OCI-LY1 (cell line): ENCODE data around the gene ESPNL.

ENCODE experiments used
- H2AFZ ChIP-seq: fragments of 200-600 bp; sonication (generic), shearing (Covaris generic); 2 replicates; pipeline ENCODE4 v1.6.0; 2014; ENCODE audit warnings: antibody characterized with exemption, mild to moderate bottlenecking, low read length
- H3F3A ChIP-seq: fragments of 200-600 bp; sonication (generic), shearing (Covaris generic); 2 replicates; pipeline ENCODE4 v1.6.0; 2014; ENCODE audit warnings: mild to moderate bottlenecking, antibody characterized with exemption, low read length, moderate library complexity; ENCODE audit not compliant: insufficient read depth
- H3K27ac ChIP-seq: fragments of 200-600 bp; sonication (generic); 2 replicates; pipeline ENCODE4 v1.5.1; 2014; ENCODE audit warnings: low read length, mixed run types, mild to moderate bottlenecking, low read depth; ENCODE audit not compliant: poor library complexity, severe bottlenecking
- H3K27me3 ChIP-seq: fragments of 200-600 bp; sonication (generic); 2 replicates; pipeline ENCODE4 v1.6.0; 2014; ENCODE audit warnings: antibody characterized with exemption, mild to moderate bottlenecking, low read length, moderate library complexity; ENCODE audit not compliant: insufficient read depth
- H3K36me3 ChIP-seq: fragments of 200-600 bp; sonication (generic); 2 replicates; pipeline ENCODE4 v1.6.1; 2014; ENCODE audit warnings: mild to moderate bottlenecking, antibody characterized with exemption, low read length, moderate library complexity, mixed read lengths; ENCODE audit not compliant: insufficient read depth
- H3K4me1 ChIP-seq: fragments of 200-600 bp; sonication (generic); 2 replicates; pipeline ENCODE4 v1.5.1; 2014; ENCODE audit warnings: mild to moderate bottlenecking, low read length, moderate library complexity; ENCODE audit not compliant: insufficient read depth, severe bottlenecking
- H3K4me2 ChIP-seq: fragments of 200-600 bp; sonication (generic), shearing (Covaris generic); 2 replicates; pipeline ENCODE4 v1.6.1; 2014; ENCODE audit warnings: low read length
- H3K4me3 ChIP-seq: fragments of 200-600 bp; sonication (generic); 2 replicates; pipeline ENCODE4 v1.5.1; 2014; ENCODE audit warnings: low read length, low read depth, mild to moderate bottlenecking, mixed read lengths; ENCODE audit not compliant: poor library complexity, severe bottlenecking
- H3K79me2 ChIP-seq: fragments of 200-600 bp; shearing (Covaris generic); 2 replicates; pipeline ENCODE4 v1.6.1; 2016; ENCODE audit warnings: mixed run types, low read length, mixed read lengths; ENCODE audit not compliant: insufficient read depth
- H3K9ac ChIP-seq: fragments of 200-600 bp; sonication (generic), shearing (Covaris generic); 2 replicates; pipeline ENCODE4 v1.6.1; 2014; ENCODE audit warnings: mild to moderate bottlenecking, low read length, mixed read lengths
- H3K9me2 ChIP-seq: fragments of 200-600 bp; sonication (generic), shearing (Covaris generic); 2 replicates; pipeline ENCODE4 v1.6.1; 2014; ENCODE audit warnings: low read depth, mild to moderate bottlenecking, low read length, mixed read lengths
- H3K9me3 ChIP-seq: fragments of 200-600 bp; shearing (Covaris generic); 2 replicates; pipeline ENCODE4 v1.6.1; 2014; ENCODE audit warnings: low read length, mixed read lengths
- H4K20me1 ChIP-seq: fragments of 200-600 bp; sonication (generic), shearing (Covaris generic); 2 replicates; pipeline ENCODE4 v1.6.0; 2016; ENCODE audit warnings: mild to moderate bottlenecking, low read length; ENCODE audit not compliant: insufficient read depth
- EZH2 ChIP-seq: fragments of 200-600 bp; sonication (generic), shearing (Covaris generic); IDR thresholded peaks from 2 replicates; pipeline ENCODE4 v1.8.0; 2017; ENCODE audit warnings: borderline replicate concordance, mixed run types, mild to moderate bottlenecking, antibody characterized with exemption, low read length, moderate library complexity, mixed read lengths
- TF ChIP-seq, protein P1 (sequence below): fragments of 200-600 bp; sonication (generic), shearing (Covaris generic); IDR thresholded peaks from 2 replicates; pipeline ENCODE4 v1.5.1; 2017; ENCODE audit warnings: mild to moderate bottlenecking, antibody characterized with exemption, low read length, moderate library complexity, mixed read lengths

Gene ESPNL

DNA sequence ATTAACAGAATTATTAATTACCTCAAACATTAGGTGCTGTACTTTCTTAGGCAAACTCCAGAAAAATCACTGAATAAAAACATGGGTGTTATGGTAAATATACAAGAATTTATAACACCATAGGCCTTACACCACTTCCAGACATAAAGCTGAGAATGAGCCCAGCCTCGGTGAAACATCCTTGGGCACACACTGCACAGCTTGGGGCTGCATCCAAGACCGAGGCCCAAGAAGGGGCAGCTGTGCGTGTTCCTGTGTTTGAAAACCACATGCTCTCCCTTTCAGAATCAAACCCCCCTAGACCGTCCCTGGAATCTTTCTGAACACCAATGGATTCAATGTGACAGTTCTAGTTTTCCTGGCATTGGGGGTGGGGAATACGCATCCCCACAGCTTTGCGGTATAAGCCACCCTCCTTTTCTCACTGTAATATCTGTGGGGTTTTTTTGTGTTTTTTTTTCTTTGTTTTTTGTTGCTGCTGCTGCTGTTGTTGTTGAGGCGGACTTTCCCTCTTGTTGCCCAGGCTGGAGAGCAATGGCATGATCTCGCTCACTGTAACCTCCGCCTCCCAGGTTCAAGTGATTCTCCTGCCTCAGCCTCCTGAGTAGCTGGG is 71.5 kb downstream of the ESPNL start:
- H3K4me3 ChIP-seq, result no peak overlapping the region
- no peak overlapping the region for H3K9ac ChIP-seq
- no peak overlapping the region for H2AFZ ChIP-seq
- no peak overlapping the region for H3K4me2 ChIP-seq
- H4K20me1 ChIP-seq, result no peaks in the 10 kb centered on the region
- no peak overlapping the region for H3K27ac ChIP-seq
- H3F3A ChIP-seq, result no peaks in the 10 kb centered on the region
- no peaks in the 10 kb centered on the region for H3K4me1 ChIP-seq
- no peak for TF ChIP-seq EZH2
- TF ChIP-seq, protein P1, sequence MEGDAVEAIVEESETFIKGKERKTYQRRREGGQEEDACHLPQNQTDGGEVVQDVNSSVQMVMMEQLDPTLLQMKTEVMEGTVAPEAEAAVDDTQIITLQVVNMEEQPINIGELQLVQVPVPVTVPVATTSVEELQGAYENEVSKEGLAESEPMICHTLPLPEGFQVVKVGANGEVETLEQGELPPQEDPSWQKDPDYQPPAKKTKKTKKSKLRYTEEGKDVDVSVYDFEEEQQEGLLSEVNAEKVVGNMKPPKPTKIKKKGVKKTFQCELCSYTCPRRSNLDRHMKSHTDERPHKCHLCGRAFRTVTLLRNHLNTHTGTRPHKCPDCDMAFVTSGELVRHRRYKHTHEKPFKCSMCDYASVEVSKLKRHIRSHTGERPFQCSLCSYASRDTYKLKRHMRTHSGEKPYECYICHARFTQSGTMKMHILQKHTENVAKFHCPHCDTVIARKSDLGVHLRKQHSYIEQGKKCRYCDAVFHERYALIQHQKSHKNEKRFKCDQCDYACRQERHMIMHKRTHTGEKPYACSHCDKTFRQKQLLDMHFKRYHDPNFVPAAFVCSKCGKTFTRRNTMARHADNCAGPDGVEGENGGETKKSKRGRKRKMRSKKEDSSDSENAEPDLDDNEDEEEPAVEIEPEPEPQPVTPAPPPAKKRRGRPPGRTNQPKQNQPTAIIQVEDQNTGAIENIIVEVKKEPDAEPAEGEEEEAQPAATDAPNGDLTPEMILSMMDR, result no peak
- H3K79me2 ChIP-seq, result no peaks in the 10 kb centered on the region
- H3K9me2 ChIP-seq, result no peaks in the 10 kb centered on the region
- no peaks in the 10 kb centered on the region for H3K27me3 ChIP-seq
- H3K9me3 ChIP-seq, result no peaks in the 10 kb centered on the region
- peaks cover 73% of the 10 kb centered on the region for H3K36me3 ChIP-seq

DNA sequence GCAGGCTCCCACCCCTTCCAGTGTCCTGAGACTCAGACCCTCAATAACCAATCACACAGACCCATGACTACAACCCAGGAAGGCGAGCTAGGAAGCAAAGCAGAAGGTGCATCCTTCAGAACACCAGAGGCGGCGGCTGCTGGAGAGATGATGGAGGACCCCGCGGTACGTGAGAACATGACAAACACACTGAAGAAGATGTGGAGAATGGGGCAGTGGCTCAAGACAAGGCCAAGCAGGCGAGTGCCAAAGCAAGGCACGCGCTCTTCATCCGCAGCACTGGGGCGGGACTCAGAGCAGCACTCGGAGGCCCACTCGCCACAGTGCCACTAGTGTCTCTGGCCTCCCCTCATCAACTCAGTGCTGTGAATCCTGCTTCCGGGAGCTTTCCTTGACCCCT is 72.3 kb downstream of the ESPNL start:
- H3K9ac ChIP-seq, result no peak overlapping the region
- H3F3A ChIP-seq, result no peaks in the 10 kb centered on the region
- no peak overlapping the region for H3K27ac ChIP-seq
- peaks cover 81% of the 10 kb centered on the region for H3K36me3 ChIP-seq
- no peak overlapping the region for H3K4me3 ChIP-seq
- no peaks in the 10 kb centered on the region for H4K20me1 ChIP-seq
- no peaks in the 10 kb centered on the region for H3K79me2 ChIP-seq
- H2AFZ ChIP-seq, result no peak overlapping the region
- H3K9me3 ChIP-seq, result no peaks in the 10 kb centered on the region
- no peak for TF ChIP-seq EZH2
- TF ChIP-seq, protein P1, result no peak
- no peaks in the 10 kb centered on the region for H3K4me1 ChIP-seq
- H3K9me2 ChIP-seq, result no peaks in the 10 kb centered on the region
- no peaks in the 10 kb centered on the region for H3K27me3 ChIP-seq
- H3K4me2 ChIP-seq, result no peak overlapping the region

DNA sequence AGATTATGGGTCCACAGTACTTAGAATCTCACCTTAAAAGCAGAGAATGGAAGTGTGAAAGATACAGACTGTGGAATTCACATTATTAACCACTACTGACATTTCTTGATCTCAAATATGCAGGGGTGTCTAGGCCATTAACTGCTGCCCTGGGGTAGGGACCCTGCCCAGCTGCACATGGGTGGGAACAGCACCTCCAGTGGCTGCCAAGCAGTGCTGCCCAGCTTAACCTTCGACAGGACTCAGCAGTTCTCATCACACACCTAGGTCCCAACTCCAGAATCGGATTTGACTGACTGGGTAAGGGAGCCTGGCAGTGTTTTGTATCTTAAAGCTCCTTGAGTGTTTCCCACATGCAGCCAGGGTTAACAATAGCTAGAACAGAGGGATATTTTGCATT is 73.6 kb downstream of the ESPNL start:
- no peak overlapping the region for H3K27ac ChIP-seq
- no peaks in the 10 kb centered on the region for H3K27me3 ChIP-seq
- no peak overlapping the region for H3K4me2 ChIP-seq
- H3K4me1 ChIP-seq, result no peaks in the 10 kb centered on the region
- no peak overlapping the region for H2AFZ ChIP-seq
- H3K36me3 ChIP-seq, result peaks cover 92% of the 10 kb centered on the region
- H3K4me3 ChIP-seq, result no peak overlapping the region
- H3K9me3 ChIP-seq, result no peaks in the 10 kb centered on the region
- H3K9me2 ChIP-seq, result no peaks in the 10 kb centered on the region
- H3F3A ChIP-seq, result no peaks in the 10 kb centered on the region
- H3K79me2 ChIP-seq, result no peaks in the 10 kb centered on the region
- no peaks in the 10 kb centered on the region for H4K20me1 ChIP-seq
- no peak for TF ChIP-seq EZH2
- TF ChIP-seq, protein P1, result peak; percentile 36; the same call in 1 of the 2 replicates
- H3K9ac ChIP-seq, result no peak overlapping the region
